AG10803 (cell line): ENCODE data around the gene FOXO3B.
"Not testable (repeated sequence)": the region's sequence is repeated elsewhere in the genome, so short reads cannot be mapped to it uniquely, and the experiment has no call there.

ENCODE experiments used
- DNase-seq: peaks from one replicate; pipeline ENCODE4 v3.0.0; 2010; ENCODE audit warnings: low read depth
- H3K4me3 ChIP-seq: 2 replicates; pipeline ENCODE4 v1.5.1; 2011; ENCODE audit warnings: mild to moderate bottlenecking, low read length, control low read depth
- TF ChIP-seq, protein P1 (sequence below): conservative IDR thresholded peaks from 2 replicates; pipeline ENCODE4 v1.5.1; 2011; ENCODE audit warnings: mild to moderate bottlenecking, low read length, control low read depth, inconsistent platforms

FOXO3B gene

GRCh38 chr17:18681767-18682571 is at the start of gene FOXO3B:
Gene FOXO3B (minus strand): TSS chr17:18682314. CDS start chr17:18681651, 663 bp downstream.
- DNase-seq, result peak; percentile 84
- peak within 1 kb of the TSS; percentile 61 for H3K4me3 ChIP-seq

- not testable (repeated sequence) for H3K4me3 ChIP-seq
- DNase-seq, result peak; percentile 2
These were observed 41.4 kb upstream of the FOXO3B start for GRCh38 chr17:18723509-18723908.

DNA sequence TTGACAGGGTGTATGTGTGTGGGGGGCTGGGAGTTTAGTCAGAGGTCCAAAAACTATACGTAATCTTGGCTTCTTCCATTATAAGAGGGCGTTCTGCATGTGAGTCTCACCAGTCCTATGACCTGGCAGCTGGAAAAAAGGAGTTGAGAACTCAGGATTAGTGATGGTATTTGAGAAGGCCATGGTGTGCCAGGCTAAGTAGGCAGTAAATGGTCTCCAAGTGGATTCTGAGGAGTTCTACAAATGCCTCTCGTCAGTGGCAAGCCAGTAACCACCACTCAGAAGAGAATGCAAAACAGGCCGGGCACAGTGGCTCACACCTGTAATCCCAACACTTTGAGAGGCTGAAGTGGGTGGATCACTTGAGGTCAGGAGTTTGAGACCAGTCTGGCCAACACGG is 40.5 kb upstream of the FOXO3B start:
- DNase-seq, result not testable (repeated sequence)
- H3K4me3 ChIP-seq, result peak overlapping the region; percentile 39

DNA sequence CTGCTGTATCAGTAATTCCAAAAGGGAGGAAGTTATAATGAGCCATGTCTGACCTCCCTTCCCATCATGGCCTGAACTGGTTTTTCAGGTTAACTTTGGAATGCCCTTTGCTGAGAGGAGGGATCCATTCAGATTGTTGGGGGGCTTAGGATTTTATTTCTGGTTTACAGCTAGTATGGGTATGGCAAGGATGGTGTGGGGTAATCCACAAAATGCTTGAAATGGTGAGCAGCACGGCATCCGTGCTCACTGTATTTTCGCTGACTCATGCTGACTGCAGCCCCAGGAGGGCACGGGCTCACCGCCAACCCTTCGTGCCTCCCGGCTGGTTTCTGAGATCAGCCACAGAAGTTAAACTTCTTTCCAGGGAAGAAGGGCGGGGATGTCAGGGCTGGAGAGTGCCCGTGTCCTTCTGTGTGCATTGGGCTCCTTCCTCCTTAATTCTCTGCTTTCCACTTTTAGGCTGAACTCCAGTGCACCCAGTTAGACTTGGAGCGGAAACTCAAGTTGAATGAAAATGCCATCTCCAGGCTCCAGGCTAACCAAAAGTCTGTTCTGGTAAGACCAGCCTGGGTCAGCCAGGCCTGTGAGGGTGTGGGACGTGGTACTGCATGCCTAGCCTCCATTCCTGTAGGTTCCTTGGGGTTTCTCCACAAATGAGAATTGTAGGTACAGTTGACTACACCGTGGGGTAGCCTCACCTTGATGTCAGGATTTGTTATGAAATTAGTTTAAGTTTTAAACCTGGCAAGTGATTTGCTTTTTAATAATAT is 39.8 kb upstream of the FOXO3B start:
- DNase-seq, result not testable (repeated sequence)
- H3K4me3 ChIP-seq, result peak overlapping the region; percentile 37; the same call in 1 of the 2 replicates

GRCh38 chr17:18719428-18720110 is 37.5 kb upstream of the FOXO3B start:
- not testable (repeated sequence) for H3K4me3 ChIP-seq, DNase-seq

DNA sequence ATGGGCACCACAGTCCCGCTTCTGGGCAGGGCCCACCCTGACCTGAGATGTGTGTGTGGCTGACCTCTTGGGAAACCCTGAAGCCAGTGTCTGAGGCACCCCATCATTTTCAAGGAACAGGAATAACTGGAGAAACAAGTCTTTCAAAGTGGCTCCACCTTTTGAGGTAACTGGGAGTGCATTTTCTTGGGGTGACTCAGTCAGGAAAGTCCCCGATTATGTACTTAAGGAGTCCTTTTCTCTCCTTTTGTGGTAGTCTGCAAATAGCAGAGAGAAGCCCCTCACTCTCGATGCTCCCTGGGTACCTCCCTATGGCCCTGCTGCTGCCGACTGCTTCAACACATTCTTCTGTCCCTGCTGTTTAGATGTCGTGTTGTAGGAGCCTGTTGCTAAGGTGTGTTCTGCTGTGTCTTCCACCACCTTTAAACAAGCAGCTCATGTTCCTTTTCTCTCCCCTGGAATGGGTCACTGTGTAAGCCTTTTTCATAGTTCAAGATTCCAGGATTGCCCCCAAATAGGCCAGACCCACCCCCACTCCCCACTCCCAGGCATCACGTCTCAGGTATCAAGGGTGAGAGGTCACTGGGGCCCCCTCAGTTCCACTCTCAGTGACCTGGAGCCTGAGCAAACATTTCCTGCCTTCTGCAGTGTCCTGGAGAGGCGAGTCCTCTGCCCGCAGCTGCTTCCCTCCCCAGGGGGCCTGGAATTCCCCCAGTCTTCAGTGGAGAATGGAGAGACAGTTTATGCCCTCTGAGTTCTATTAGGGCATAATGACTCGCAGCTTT is 36.7 kb upstream of the FOXO3B start:
- DNase-seq, H3K4me3 ChIP-seq: not testable (repeated sequence)

- DNase-seq, result peak; percentile 55
- not testable (repeated sequence) for H3K4me3 ChIP-seq
- TF ChIP-seq, protein P1, sequence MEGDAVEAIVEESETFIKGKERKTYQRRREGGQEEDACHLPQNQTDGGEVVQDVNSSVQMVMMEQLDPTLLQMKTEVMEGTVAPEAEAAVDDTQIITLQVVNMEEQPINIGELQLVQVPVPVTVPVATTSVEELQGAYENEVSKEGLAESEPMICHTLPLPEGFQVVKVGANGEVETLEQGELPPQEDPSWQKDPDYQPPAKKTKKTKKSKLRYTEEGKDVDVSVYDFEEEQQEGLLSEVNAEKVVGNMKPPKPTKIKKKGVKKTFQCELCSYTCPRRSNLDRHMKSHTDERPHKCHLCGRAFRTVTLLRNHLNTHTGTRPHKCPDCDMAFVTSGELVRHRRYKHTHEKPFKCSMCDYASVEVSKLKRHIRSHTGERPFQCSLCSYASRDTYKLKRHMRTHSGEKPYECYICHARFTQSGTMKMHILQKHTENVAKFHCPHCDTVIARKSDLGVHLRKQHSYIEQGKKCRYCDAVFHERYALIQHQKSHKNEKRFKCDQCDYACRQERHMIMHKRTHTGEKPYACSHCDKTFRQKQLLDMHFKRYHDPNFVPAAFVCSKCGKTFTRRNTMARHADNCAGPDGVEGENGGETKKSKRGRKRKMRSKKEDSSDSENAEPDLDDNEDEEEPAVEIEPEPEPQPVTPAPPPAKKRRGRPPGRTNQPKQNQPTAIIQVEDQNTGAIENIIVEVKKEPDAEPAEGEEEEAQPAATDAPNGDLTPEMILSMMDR, result peak; percentile 51
These were observed 30.4 kb upstream of the FOXO3B start for GRCh38 chr17:18712354-18712999.

DNA sequence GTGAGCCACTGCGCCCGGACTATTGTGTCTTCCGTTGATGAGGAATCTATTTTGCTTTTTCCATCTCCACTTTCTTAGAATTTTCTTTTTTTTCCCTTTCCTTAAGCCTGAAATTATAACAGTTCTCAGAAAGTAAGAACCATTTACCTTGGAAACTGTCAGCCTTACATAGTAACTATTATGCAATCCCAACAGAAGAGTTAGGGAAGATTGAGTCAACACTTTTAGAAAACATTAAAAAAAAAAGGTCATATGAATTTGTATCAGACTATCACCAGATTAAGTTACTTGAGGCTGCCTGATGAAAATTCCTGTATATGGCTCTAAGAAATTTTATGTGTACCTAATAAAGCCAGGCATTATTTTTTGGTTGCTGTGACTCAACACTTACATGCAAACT is 26.1 kb upstream of the FOXO3B start:
- not testable (repeated sequence) for H3K4me3 ChIP-seq, DNase-seq

DNA sequence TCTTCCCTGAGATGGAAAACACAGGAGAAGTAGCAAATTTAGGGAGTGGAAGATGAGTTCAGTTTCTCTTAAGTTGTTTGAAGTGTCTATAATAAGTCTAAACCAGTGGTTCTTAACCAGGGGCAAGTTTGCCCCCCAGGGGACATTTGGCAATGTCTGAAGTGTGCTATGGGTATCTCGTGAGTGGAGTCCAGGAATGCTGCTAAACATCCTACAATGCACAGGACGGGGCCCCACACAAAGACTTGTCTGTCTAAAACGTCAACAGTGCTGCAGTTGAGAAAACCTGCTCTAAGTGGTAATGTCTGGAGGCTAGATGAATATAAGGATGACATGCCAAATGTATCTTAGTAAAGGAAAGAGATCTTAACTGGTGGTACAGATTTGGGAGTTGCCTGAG is 23.8 kb upstream of the FOXO3B start:
- not testable (repeated sequence) for DNase-seq, H3K4me3 ChIP-seq

DNA sequence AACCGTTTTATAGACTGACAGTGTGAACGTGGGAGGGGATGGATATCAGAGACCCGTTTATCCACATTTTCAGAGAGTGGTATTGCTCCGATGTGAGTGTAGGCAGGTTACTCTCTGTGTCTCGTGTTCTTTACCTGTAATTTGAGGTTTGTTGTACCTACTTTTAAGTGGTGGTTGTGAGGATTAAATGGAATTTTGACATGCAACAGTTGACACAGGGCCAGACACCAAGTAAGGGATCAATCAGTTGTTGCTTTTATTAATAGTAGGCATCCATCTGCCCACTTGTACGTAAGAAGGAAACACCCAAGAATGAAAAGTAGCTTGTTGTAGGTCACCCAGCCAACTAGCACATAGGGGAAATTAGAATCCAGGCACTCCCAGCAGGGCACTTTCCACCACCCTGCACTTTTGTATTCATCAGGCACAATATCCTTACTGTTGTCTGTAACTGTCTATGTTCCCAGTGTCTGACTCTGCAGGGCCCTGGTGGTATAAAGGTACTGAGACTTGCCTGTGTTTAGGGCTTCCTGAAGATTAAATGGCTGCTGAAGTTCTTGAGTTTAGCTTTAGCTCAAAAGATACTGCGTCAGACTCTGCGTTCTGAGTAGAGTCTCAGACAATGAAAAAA is 16.5 kb upstream of the FOXO3B start:
- DNase-seq, result not testable (repeated sequence)
- peak overlapping the region; percentile 66 for H3K4me3 ChIP-seq

DNA sequence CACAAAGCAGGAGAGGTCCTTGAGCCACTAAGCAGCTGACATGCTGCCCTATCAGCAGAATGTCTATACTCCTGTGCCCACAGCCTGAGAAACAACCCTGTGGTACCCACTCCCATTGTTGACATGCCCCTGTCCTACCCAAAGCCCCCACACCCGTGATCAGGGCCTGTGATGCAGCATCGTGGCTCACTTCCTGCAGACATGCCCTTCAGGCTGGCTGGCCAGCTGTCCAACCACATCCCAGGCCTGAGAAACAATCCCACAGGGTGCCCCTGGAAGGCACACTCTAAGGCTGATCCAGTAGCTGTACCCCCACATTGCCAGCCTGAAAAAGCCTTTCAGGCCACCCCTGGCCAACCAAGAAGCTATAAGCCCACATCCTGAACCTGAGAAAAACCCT is 13.0 kb upstream of the FOXO3B start:
- H3K4me3 ChIP-seq, DNase-seq: not testable (repeated sequence)

- not testable (repeated sequence) for DNase-seq, H3K4me3 ChIP-seq
These were observed 554 bp upstream of the FOXO3B start for GRCh38 chr17:18682668-18683067.

DNA sequence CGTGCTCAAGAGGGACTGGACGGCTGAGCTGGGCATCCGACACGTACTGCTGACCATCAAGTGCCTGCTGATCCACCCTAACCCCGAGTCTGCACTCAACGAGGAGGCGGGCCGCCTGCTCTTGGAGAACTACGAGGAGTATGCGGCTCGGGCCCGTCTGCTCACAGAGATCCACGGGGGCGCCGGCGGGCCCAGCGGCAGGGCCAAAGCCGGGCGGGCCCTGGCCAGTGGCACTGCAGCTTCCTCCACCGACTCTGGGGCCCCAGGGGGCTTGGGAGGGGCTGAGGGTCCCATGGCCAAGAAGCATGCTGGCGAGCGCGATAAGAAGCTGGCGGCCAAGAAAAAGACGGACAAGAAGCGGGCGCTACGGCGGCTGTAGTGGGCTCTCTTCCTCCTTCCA is 4.7 kb downstream of the FOXO3B start:
- not testable (repeated sequence) for DNase-seq, H3K4me3 ChIP-seq

DNA sequence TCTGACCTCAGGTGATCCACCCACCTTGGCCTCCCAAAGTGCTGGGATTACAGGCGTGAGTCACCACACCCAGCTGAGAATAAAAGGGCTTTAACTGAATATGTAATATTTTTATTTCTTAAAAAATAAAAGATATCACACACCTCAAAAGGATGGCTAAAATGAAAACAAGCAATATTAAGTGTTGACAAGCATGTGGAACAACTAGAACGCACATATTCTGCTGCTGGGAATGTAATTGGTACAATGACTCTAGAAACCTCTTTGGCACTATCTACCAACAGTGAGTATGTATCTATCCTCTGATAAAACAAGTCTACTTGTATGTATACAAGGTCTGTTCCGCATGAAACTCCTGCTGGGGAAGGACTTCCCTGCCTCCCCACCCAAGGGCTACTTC is 5.2 kb downstream of the FOXO3B start:
- not testable (repeated sequence) for H3K4me3 ChIP-seq, DNase-seq

- DNase-seq, H3K4me3 ChIP-seq: not testable (repeated sequence)
These were observed 9.5 kb downstream of the FOXO3B start for GRCh38 chr17:18672395-18673227.

- H3K4me3 ChIP-seq, DNase-seq: not testable (repeated sequence)
These were observed 13.5 kb downstream of the FOXO3B start for GRCh38 chr17:18668625-18669024.
